Measurements from ENCODE around the gene MTCP1.

- no peak for TF ChIP-seq CTCF (IDR thresholded peaks at IDR 0.05)
- TF ChIP-seq POLR2A (IDR thresholded peaks at IDR 0.05): no peak
Measured at GRCh38 chrX:155071694-155072280, 851 bp upstream of the MTCP1 start.
